Upper lobe of left lung (tissue), 4 donors: ENCODE data around the gene BRAT1.
"Not testable (repeated sequence)": the region's sequence is repeated elsewhere in the genome, so short reads cannot be mapped to it uniquely, and the experiment has no call there.

Experiments used
- POLR2A ChIP-seq, 4 donors: fragments of 450-650 bp; IDR thresholded peaks; one replicate each; pipeline ENCODE4 v1.5.1; 2016 to 2017; ENCODE audit warnings: antibody characterized with exemption in 4 of 4, mild to moderate bottlenecking in 2 of 4
- POLR2AphosphoS5 ChIP-seq, 2 donors: sonication (generic); formaldehyde crosslinking; IDR thresholded peaks; one replicate each; pipeline ENCODE4 v1.5.1; 2017; ENCODE audit warnings: antibody characterized with exemption in 2 of 2

- TF ChIP-seq POLR2AphosphoS5, POLR2A (IDR thresholded peaks at IDR 0.05): not testable (repeated sequence)
Observed at GRCh38 chr7:2534214-2534613, 21.1 kb downstream of the BRAT1 start.
